Left lung (tissue), 10 donors: Measurements from ENCODE around the gene FGA. TPM values are rescaled to one million over a fixed set of nuclear protein-coding genes. Genes with fewer than 3 reads are reported as not detected.

Experiments
- ATAC-seq: fragments of 200-7000 bp; cut with Tn5 transposase; one replicate; pipeline ENCODE4 v1.9.1; 2020; ENCODE audit warnings: moderate library complexity
- DNase-seq, 4 donors: peaks; one replicate each; pipeline ENCODE4 v3.0.0-alpha.2; 2013 to 2020
- H3K27ac ChIP-seq, 2 donors: fragments of 200-600 bp; sonication (generic) in 1 of 2; one replicate each; pipeline versions ENCODE4 v1.5.0 to v1.8.0; 2020 to 2021
- H3K27me3 ChIP-seq, 2 donors: fragments of 200-600 bp; sonication (generic) in 1 of 2; one replicate each; pipeline versions ENCODE4 v1.5.0 to v1.8.0; 2020 to 2021
- H3K36me3 ChIP-seq, 2 donors: fragments of 200-600 bp; sonication (generic) in 1 of 2; one replicate each; pipeline versions ENCODE4 v1.5.0 to v1.8.0; 2020 to 2021
- H3K4me1 ChIP-seq, 2 donors: fragments of 200-600 bp; one replicate each; pipeline ENCODE4 v1.8.0; 2021
- H3K4me3 ChIP-seq, 2 donors: fragments of 200-600 bp; sonication (generic) in 1 of 2; one replicate each; pipeline versions ENCODE4 v1.5.0 to v1.8.0; 2020 to 2021; ENCODE audit warnings: mild to moderate bottlenecking in 1 of 2
- H3K9me3 ChIP-seq, 2 donors: fragments of 200-600 bp; sonication (generic) in 1 of 2; one replicate each; pipeline versions ENCODE4 v1.5.0 to v1.8.0; 2020 to 2021
- CTCF ChIP-seq, 2 donors: fragments of 200-600 bp; sonication (generic) in 1 of 2; IDR thresholded peaks; one replicate each; pipeline versions ENCODE4 v1.5.0 to v1.8.0; 2021; ENCODE audit warnings: antibody characterized with exemption in 2 of 2
- intact Hi-C, 2 donors: fragments of 100-400 bp; cut with DNase I; formaldehyde crosslinking; loops; one replicate each; pipeline versions ENCODE4 v1.11.2 to v1.14.2; 2022
- polyA plus RNA-seq, 6 donors: library from polyadenylated mRNA; unstranded; fragments of 120-200 nt; gene quantifications; one replicate each; pipeline ENCODE4 v1.2.1, GENCODE V29; 2013; ENCODE audit not compliant: insufficient read length in 6 of 6
- total RNA-seq, 2 donors: library from RNA; stranded (reverse); fragmentation: NEBNext Ultra II Directional; extraction: Animal tissue kit (Norgen Biotek cat#: 25700); gene quantifications; one replicate each; pipeline ENCODE4 v1.2.1, GENCODE V29; 2021
- donor health status: DM: no; HTN: yes; CAD: no.
- donor health status: DM: no; HTN: no; CAD: no.

The FGA gene
- total and polyA plus RNA-seq, 8 donors, result 1.3 to 75.6 (median 3.1) TPM; not detected in 4

- Histone ChIP-seq H3K4me3 (peak overlapping the region in 1 of 2 donors; percentile 14), H3K9me3 (no peaks in the 10 kb centered on the region), H3K27ac (no peak overlapping the region), H3K4me1 (no peaks in the 10 kb centered on the region), H3K27me3 (no peaks in the 10 kb centered on the region), H3K36me3 (no peaks in the 10 kb centered on the region)
- no peak for TF ChIP-seq CTCF (IDR thresholded peaks at IDR 0.05)
- no peak for ATAC-seq
- intact Hi-C loops, result no loop called here
- no peak for DNase-seq
Measured at GRCh38 chr4:154609532-154609931, 19.0 kb upstream of the FGA start.

- H3K36me3 ChIP-seq, result no peaks in the 10 kb centered on the region
- no peaks in the 10 kb centered on the region for H3K9me3 ChIP-seq
- no peaks in the 10 kb centered on the region for H3K4me1 ChIP-seq
- no peaks in the 10 kb centered on the region for H3K27me3 ChIP-seq
- TF ChIP-seq CTCF (IDR thresholded peaks at IDR 0.05), result no peak
- intact Hi-C loops, result no loop called here
- ATAC-seq, result no peak
- peak overlapping the region in 1 of 2 donors; percentile 14 for H3K4me3 ChIP-seq
- no peak for DNase-seq
- no peak overlapping the region for H3K27ac ChIP-seq
Measured at GRCh38 chr4:154608361-154609252, 18.1 kb upstream of the FGA start.

- Histone ChIP-seq H3K27ac (no peak overlapping the region), H3K36me3 (no peaks in the 10 kb centered on the region), H3K4me3 (no peak overlapping the region), H3K9me3 (no peaks in the 10 kb centered on the region), H3K27me3 (no peaks in the 10 kb centered on the region), H3K4me1 (no peaks in the 10 kb centered on the region)
- intact Hi-C loops, result no loop called here
- no peak for DNase-seq
- no peak for TF ChIP-seq CTCF (IDR thresholded peaks at IDR 0.05)
- ATAC-seq, result peak; percentile 32
Measured at GRCh38 chr4:154606728-154607723, 16.5 kb upstream of the FGA start.

- Histone ChIP-seq H3K36me3 (no peaks in the 10 kb centered on the region), H3K27me3 (no peaks in the 10 kb centered on the region), H3K9me3 (no peaks in the 10 kb centered on the region), H3K4me3 (no peak overlapping the region), H3K27ac (no peak overlapping the region), H3K4me1 (no peaks in the 10 kb centered on the region)
- TF ChIP-seq CTCF (IDR thresholded peaks at IDR 0.05), result no peak
- no peak for ATAC-seq
- intact Hi-C loops, result no loop called here
- DNase-seq, result no peak
Measured at GRCh38 chr4:154604696-154605200, 14.2 kb upstream of the FGA start.
